K562 (cell line): Measurements from ENCODE around the gene LRRC8E. TPM values are rescaled to one million over a fixed set of nuclear protein-coding genes. Genes with fewer than 3 reads are reported as not detected.

Experiments
- ATF1 ChIP-seq, 2 experiments: fragments of 450-650 bp in 1 of 2; IDR thresholded peaks; 2 replicates each; pipeline ENCODE4 v1.6.1; 2016; ENCODE audit warnings: missing compliant biosample characterization in 1 of 2, missing genetic modification characterization in 1 of 2
- BRD4 ChIP-seq: fragments of 200-600 bp; sonication (generic); IDR thresholded peaks from 2 replicates; pipeline ENCODE4 v1.6.1; 2017; ENCODE audit warnings: inconsistent platforms
- COPS2 ChIP-seq: fragments of 450-650 bp; conservative IDR thresholded peaks from 2 replicates; pipeline ENCODE4 v1.6.1; 2016; ENCODE audit warnings: mild to moderate bottlenecking, moderate library complexity
- ETV1 ChIP-seq: fragments of 450-650 bp; conservative IDR thresholded peaks from 2 replicates; pipeline ENCODE4 v1.6.1; 2016; ENCODE audit warnings: missing genetic modification characterization, control low read depth, low read depth, missing compliant biosample characterization
- FOXP1 ChIP-seq: sonication (generic); formaldehyde crosslinking; IDR thresholded peaks from 2 replicates; pipeline ENCODE4 v1.8.0; 2022; ENCODE audit warnings: mild to moderate bottlenecking, missing genetic modification reagents
- GMEB1 ChIP-seq: fragments of 250-450 bp; sonication (Bioruptor Pico); IDR thresholded peaks from 2 replicates; pipeline ENCODE4 v1.4.0; 2020; ENCODE audit warnings: mild to moderate bottlenecking
- ID3 ChIP-seq, 2 experiments: fragments of 250-450 bp in 1 of 2; fragments of 450-650 bp in 1 of 2; sonication (Bioruptor Pico) in 1 of 2; IDR thresholded peaks; 2 replicates each; pipeline versions ENCODE4 v1.6.1 to v1.8.0; 2016 to 2021; ENCODE audit warnings: mild to moderate bottlenecking in 2 of 2, moderate library complexity in 2 of 2, missing compliant biosample characterization in 1 of 2, missing genetic modification characterization in 1 of 2
- MAFG ChIP-seq: fragments of 450-650 bp; conservative IDR thresholded peaks from 2 replicates; pipeline ENCODE4 v1.6.1; 2016; ENCODE audit warnings: missing genetic modification characterization, missing compliant biosample characterization
- POLR2AphosphoS2 ChIP-seq: IDR thresholded peaks from 2 replicates; pipeline ENCODE4 v1.6.1; 2012; ENCODE audit warnings: low read length, improper control_type of control experiment
- PYGO2 ChIP-seq: fragments of 450-650 bp; IDR thresholded peaks from 2 replicates; pipeline ENCODE4 v1.6.1; 2016; ENCODE audit warnings: mild to moderate bottlenecking, missing genetic modification characterization, moderate library complexity, missing compliant biosample characterization
- TBP ChIP-seq: optimal IDR thresholded peaks from 2 replicates; pipeline ENCODE3; 2011; ENCODE audit warnings: low read depth, low read length, improper control_type of control experiment
- TFAP4 ChIP-seq: sonication (generic); formaldehyde crosslinking; IDR thresholded peaks from 2 replicates; pipeline ENCODE4 v1.8.0; 2022; ENCODE audit warnings: missing genetic modification reagents, mild to moderate bottlenecking, moderate library complexity, borderline replicate concordance
- TSC22D4 ChIP-seq: fragments of 450-650 bp; IDR thresholded peaks from 2 replicates; pipeline ENCODE4 v1.6.1; 2016; ENCODE audit warnings: missing genetic modification characterization, missing biosample characterization, control low read depth
- ZBTB49 ChIP-seq: sonication (generic); formaldehyde crosslinking; IDR thresholded peaks from 2 replicates; pipeline ENCODE4 v1.8.0; 2022; ENCODE audit warnings: missing genetic modification reagents, mild to moderate bottlenecking, borderline replicate concordance
- ZC3H11A ChIP-seq: IDR thresholded peaks from 2 replicates; pipeline ENCODE4 v1.6.1; 2012; ENCODE audit warnings: low read depth, low read length, improper control_type of control experiment
- ZNF224 ChIP-seq: sonication (generic); formaldehyde crosslinking; IDR thresholded peaks from 2 replicates; pipeline ENCODE4 v1.8.0; 2022; ENCODE audit warnings: mild to moderate bottlenecking, missing genetic modification reagents
- ZNF592 ChIP-seq: fragments of 450-650 bp; IDR thresholded peaks from 2 replicates; pipeline ENCODE4 v1.6.1; 2017; ENCODE audit warnings: antibody characterized with exemption, mild to moderate bottlenecking
- ZNF77 ChIP-seq: fragments of 250-450 bp; sonication (Bioruptor Pico); IDR thresholded peaks from 2 replicates; pipeline ENCODE4 v1.5.0; 2020
- polyA plus RNA-seq, 8 experiments: library from polyadenylated mRNA; depleted of rRNA in 4 of 8; stranded (reverse) in 5 of 8; unstranded in 3 of 8; fragments of >200 nt; fragmentation: Nextera tagmentation in 2 of 8; fragmentation: Illumina TruSeq in 1 of 8; extraction: Ambion mirVana in 2 of 8; extraction: Trizol in 1 of 8; gene quantifications; 2 replicates each; pipeline versions ENCODE4 v1.2.1 to v1.2.3, GENCODE V29; 2011 to 2014; ENCODE audit warnings: inconsistent platforms in 1 of 8, missing spikeins in 1 of 8
- total RNA-seq, 7 experiments: library from RNA; depleted of rRNA in 6 of 7; stranded (reverse); fragments of >200 nt in 6 of 7; fragmentation: Illumina TruSeq in 2 of 7; extraction: Trizol in 2 of 7; gene quantifications; 2 replicates each; pipeline versions ENCODE4 v1.2.1 to v1.2.3, GENCODE V29; 2011 to 2021; ENCODE audit warnings: low replicate concordance in 1 of 7

LRRC8E gene
- total and polyA plus RNA-seq, 9 of the 15 experiments (the other 6 are each of a cell fraction or from before 2014, with no cell fraction given), result 0.08 to 5.7 (median 3.5) TPM; not detected in 1

GRCh38 chr19:7943444-7944176 lies 55.3 kb downstream of the LRRC8E start, which contains the start of gene TIMM44 (continued):
- TF ChIP-seq ID3 (CRISPR knock-in tag; IDR thresholded peaks at IDR 0.05), result no peak
- peak; percentile 90 for TF ChIP-seq ID3 (tag; IDR thresholded peaks at IDR 0.05)
- no peak for TF ChIP-seq ZC3H11A
- peak; percentile 75 for TF ChIP-seq BRD4
- TF ChIP-seq ZNF224 (CRISPR knock-in tag), result no peak
- TF ChIP-seq ETV1 (tag), result no peak
- TF ChIP-seq MAFG (tag), result no peak
- TF ChIP-seq POLR2AphosphoS2, result peak; percentile 92
- TF ChIP-seq COPS2, result no peak
- TF ChIP-seq FOXP1, result peak; percentile 86
- TF ChIP-seq ZNF77 (CRISPR knock-in tag), result no peak
- no peak for TF ChIP-seq ZBTB49
- TF ChIP-seq GMEB1 (CRISPR knock-in tag), result peak; percentile 50
- TF ChIP-seq ZNF592, result no peak
- no peak for TF ChIP-seq PYGO2
- peak; percentile 81 for TF ChIP-seq TFAP4 (CRISPR knock-in tag)
- peak; percentile 67; the same call in 1 of the 2 replicates for TF ChIP-seq ATF1 (CRISPR knock-in tag; IDR thresholded peaks at IDR 0.05)
- peak; percentile 97 for TF ChIP-seq ATF1 (tag; IDR thresholded peaks at IDR 0.05)
- TF ChIP-seq TSC22D4 (tag), result no peak
- TF ChIP-seq TBP, result peak; percentile 93
